Measurements from ENCODE around the gene RDH12. TPM values are rescaled to one million over a fixed set of nuclear protein-coding genes. Genes with fewer than 3 reads are reported as not detected.

Gene RDH12
- total and polyA plus RNA-seq, 9 of the 15 experiments (the other 6 are each of a cell fraction or from before 2014, with no cell fraction given) = 0.03 to 0.29 (median 0.07) TPM; not detected in 2

DNA sequence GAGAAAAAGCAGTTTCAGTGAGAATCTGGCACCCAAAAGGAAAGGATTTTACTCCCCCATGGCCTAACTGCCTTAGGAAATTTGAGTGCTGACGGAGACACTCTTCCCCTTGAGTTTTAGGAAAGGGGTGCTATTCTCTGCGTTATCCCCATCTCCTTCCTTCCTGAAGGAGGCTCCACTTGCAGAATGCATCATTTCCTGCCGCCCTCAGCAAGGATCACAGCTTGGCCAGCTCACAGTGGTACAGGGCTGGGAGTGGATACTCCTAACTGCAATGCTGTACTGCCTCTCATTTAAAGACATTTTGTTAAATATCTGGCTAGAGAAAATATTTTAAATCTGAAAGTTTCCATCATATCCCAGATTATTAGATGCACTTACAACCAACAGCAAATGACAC lies 33.0 kb downstream of the RDH12 start:
- BruUV-seq (replicated peaks) = no TSS peak
- Histone ChIP-seq H3K4me3 (no peak overlapping the region), H4K20me1 (replicated peaks; ENCODE audit: control insufficient read depth, insufficient read depth, low read length) (no peaks in the 10 kb centered on the region), H3K4me2 (ENCODE audit: insufficient read depth, low read length) (no peak overlapping the region), H3K27me3 (ENCODE audit: control insufficient read depth in 2 of 2, insufficient read depth in 2 of 2, low read length in 2 of 2) (no peaks in the 10 kb centered on the region), H3K9me3 (replicated peaks; ENCODE audit: control insufficient read depth, insufficient read depth, low read depth, low read length) (no peaks in the 10 kb centered on the region), H3K9ac (ENCODE audit: insufficient read depth in 1 of 2, low read depth in 2 of 2, low read length in 2 of 2) (no peak overlapping the region), H2AFZ (ENCODE audit: low read depth, low read length) (peak overlapping the region; percentile 63; the same call in 1 of the 2 replicates), H3K27ac (ENCODE audit: extremely low read depth, low read depth, low read length) (no peak overlapping the region), H3K36me3 (ENCODE audit: control insufficient read depth, insufficient read depth, low read length) (no peaks in the 10 kb centered on the region), H3K79me2 (ENCODE audit: control insufficient read depth, insufficient read depth, low read length) (no peaks in the 10 kb centered on the region), H3K9me1 (ENCODE audit: control insufficient read depth, insufficient read depth, low read length) (no peaks in the 10 kb centered on the region), H3K4me1 (replicated peaks in 1 of 2; ENCODE audit: control insufficient read depth in 2 of 2, insufficient read depth in 2 of 2, low read length in 2 of 2) (no peaks in the 10 kb centered on the region; a peak in 1 of 5 replicates)
- peak; percentile 50 for ATAC-seq
- ChIA-PET POLR2A (interaction anchor here (0.6 kb wide), 1 partner anchor 267 kb away, joined by 3 read pairs; no protein-coding TSS in a partner anchor), CTCF (ENCODE audit: low intra/inter-chr PET ratio) (interaction anchor here (0.6 kb wide), 1 partner anchor 10 kb away, joined by 3 read pairs; no protein-coding TSS in a partner anchor)
- 49% methylated on average over 3 of the region's 3 CpGs for WGBS (ENCODE audit: insufficient coverage, low coverage, missing lambda C conversion rate)
- no peak for DNase-seq (ENCODE audit: extremely low read depth in 1 of 4, low spot score in 3 of 4)
- TF ChIP-seq, protein P1, sequence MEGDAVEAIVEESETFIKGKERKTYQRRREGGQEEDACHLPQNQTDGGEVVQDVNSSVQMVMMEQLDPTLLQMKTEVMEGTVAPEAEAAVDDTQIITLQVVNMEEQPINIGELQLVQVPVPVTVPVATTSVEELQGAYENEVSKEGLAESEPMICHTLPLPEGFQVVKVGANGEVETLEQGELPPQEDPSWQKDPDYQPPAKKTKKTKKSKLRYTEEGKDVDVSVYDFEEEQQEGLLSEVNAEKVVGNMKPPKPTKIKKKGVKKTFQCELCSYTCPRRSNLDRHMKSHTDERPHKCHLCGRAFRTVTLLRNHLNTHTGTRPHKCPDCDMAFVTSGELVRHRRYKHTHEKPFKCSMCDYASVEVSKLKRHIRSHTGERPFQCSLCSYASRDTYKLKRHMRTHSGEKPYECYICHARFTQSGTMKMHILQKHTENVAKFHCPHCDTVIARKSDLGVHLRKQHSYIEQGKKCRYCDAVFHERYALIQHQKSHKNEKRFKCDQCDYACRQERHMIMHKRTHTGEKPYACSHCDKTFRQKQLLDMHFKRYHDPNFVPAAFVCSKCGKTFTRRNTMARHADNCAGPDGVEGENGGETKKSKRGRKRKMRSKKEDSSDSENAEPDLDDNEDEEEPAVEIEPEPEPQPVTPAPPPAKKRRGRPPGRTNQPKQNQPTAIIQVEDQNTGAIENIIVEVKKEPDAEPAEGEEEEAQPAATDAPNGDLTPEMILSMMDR (IDR thresholded peaks at IDR 0.05 in 2 of 3, conservative IDR thresholded peaks at IDR 0.05 in 1 of 3; ENCODE audit: insufficient read depth in 2 of 3, low read depth in 1 of 3, low read length in 3 of 3) = 0 out of 6 replicates have a peak, but pooled peaks of 1 of the 3 experiments have one; percentile 3
- no peak for TF ChIP-seq ILF3 (IDR thresholded peaks at IDR 0.05; ENCODE audit: borderline replicate concordance)
- intact Hi-C loops (cut with micrococcal nuclease) = no loop called here
- no peak for FAIRE-seq
- in situ Hi-C loops (cut with MboI) = no loop called here

Data from K562 (cell line).